ENCODE measurements around the gene SLC39A7. TPM values are rescaled to one million over a fixed set of nuclear protein-coding genes. Genes with fewer than 3 reads are reported as not detected.
A peak's percentile ranks its signal among the peaks of the same experiment; 100 is the strongest.

The SLC39A7 gene, protein sequence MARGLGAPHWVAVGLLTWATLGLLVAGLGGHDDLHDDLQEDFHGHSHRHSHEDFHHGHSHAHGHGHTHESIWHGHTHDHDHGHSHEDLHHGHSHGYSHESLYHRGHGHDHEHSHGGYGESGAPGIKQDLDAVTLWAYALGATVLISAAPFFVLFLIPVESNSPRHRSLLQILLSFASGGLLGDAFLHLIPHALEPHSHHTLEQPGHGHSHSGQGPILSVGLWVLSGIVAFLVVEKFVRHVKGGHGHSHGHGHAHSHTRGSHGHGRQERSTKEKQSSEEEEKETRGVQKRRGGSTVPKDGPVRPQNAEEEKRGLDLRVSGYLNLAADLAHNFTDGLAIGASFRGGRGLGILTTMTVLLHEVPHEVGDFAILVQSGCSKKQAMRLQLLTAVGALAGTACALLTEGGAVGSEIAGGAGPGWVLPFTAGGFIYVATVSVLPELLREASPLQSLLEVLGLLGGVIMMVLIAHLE
- 127 and 229 TPM in 2 replicates for total RNA-seq (2016; rRNA removed; fragmentation: Illumina TruSeq; extraction: Trizol)
- 25.4 and 28.2 TPM in 2 replicates for total RNA-seq (2016; cell fraction: cytosol; rRNA removed; fragmentation: Illumina TruSeq; extraction: Trizol; ENCODE audit: low read depth)
- 117 and 245 TPM in 2 replicates for total RNA-seq (2016; cell fraction: insoluble cytoplasmic fraction; rRNA removed; fragmentation: Illumina TruSeq; extraction: Trizol)
- total RNA-seq (2016; cell fraction: membrane; rRNA removed; fragmentation: Illumina TruSeq; extraction: Trizol) = 69.2 and 73.5 TPM in 2 replicates
- 168 and 183 TPM in 2 replicates for total RNA-seq (2016; cell fraction: nucleus; rRNA removed; fragmentation: Illumina TruSeq; extraction: Trizol)
- polyA plus RNA-seq (2011; rRNA removed) = 142 and 181 TPM in 2 replicates
- polyA plus RNA-seq (2011; cell fraction: cytosol; rRNA removed) = 156 and 173 TPM in 2 replicates
- polyA plus RNA-seq (2011; cell fraction: nucleus; rRNA removed) = 155 and 160 TPM in 2 replicates
- polyA plus RNA-seq (2012) = 179 and 194 TPM in 2 replicates
- 25.6 and 28.5 TPM in 2 replicates for polyA plus RNA-seq (2016; cell fraction: cytosol; fragmentation: Illumina TruSeq; extraction: Trizol; ENCODE audit: low read depth)
- 134 and 143 TPM in 2 replicates for polyA plus RNA-seq (2016; cell fraction: insoluble cytoplasmic fraction; fragmentation: Illumina TruSeq; extraction: Trizol; ENCODE audit: low read depth)
- 52.6 and 58.2 TPM in 2 replicates for polyA plus RNA-seq (2016; cell fraction: membrane; fragmentation: Illumina TruSeq; extraction: Trizol; ENCODE audit: low read depth)
- 338 and 345 TPM in 2 replicates for polyA plus RNA-seq (2016; cell fraction: nucleus; fragmentation: Illumina TruSeq; extraction: Trizol; ENCODE audit: insufficient read depth, low read depth)
- polyA minus RNA-seq (2011; rRNA and poly(A)+ RNA removed; ENCODE audit: low replicate concordance) = 85.7 and 161 TPM in 2 replicates
- 54.5 and 56.6 TPM in 2 replicates for polyA minus RNA-seq (2011; cell fraction: cytosol; rRNA and poly(A)+ RNA removed)
- polyA minus RNA-seq (2011; cell fraction: nucleus; rRNA and poly(A)+ RNA removed) = 68.1 and 69.5 TPM in 2 replicates
- percentile 98 among the genes with signal in this experiment for Bru-seq, nascent RNA
- BruChase-seq, experiment 1, labeled RNA remaining after a 6-hour chase = percentile 100 among the genes with signal in this experiment
- percentile 99 among the genes with signal in this experiment for BruChase-seq, experiment 2, labeled RNA remaining after a 2-hour chase
- long read RNA-seq, experiment 1, transcript SLC39A7-201 (8 exons, 2,153 nt) = major isoform, 18 of 59 reads
- long read RNA-seq, experiment 1, transcript SLC39A7-202 (7 exons, 2,409 nt) = minor isoform, 8 of 59 reads
- long read RNA-seq, experiment 1, partial matches to known transcripts = 30 of 59 reads
- long read RNA-seq, experiment 1, other reads (novel, unspliced or antisense) = 3 of 59 reads
- long read RNA-seq, experiment 2, transcript SLC39A7-201 (8 exons, 2,153 nt) = minor isoform, 91 of 436 reads
- long read RNA-seq, experiment 2, transcript SLC39A7-202 (7 exons, 2,409 nt) = major isoform, 160 of 436 reads
- long read RNA-seq, experiment 2, transcript SLC39A7-204 (4 exons, 1,410 nt) = minor isoform, 17 of 436 reads
- long read RNA-seq, experiment 2, partial matches to known transcripts = 140 of 436 reads
- long read RNA-seq, experiment 2, other reads (novel, unspliced or antisense) = 28 of 436 reads

DNA sequence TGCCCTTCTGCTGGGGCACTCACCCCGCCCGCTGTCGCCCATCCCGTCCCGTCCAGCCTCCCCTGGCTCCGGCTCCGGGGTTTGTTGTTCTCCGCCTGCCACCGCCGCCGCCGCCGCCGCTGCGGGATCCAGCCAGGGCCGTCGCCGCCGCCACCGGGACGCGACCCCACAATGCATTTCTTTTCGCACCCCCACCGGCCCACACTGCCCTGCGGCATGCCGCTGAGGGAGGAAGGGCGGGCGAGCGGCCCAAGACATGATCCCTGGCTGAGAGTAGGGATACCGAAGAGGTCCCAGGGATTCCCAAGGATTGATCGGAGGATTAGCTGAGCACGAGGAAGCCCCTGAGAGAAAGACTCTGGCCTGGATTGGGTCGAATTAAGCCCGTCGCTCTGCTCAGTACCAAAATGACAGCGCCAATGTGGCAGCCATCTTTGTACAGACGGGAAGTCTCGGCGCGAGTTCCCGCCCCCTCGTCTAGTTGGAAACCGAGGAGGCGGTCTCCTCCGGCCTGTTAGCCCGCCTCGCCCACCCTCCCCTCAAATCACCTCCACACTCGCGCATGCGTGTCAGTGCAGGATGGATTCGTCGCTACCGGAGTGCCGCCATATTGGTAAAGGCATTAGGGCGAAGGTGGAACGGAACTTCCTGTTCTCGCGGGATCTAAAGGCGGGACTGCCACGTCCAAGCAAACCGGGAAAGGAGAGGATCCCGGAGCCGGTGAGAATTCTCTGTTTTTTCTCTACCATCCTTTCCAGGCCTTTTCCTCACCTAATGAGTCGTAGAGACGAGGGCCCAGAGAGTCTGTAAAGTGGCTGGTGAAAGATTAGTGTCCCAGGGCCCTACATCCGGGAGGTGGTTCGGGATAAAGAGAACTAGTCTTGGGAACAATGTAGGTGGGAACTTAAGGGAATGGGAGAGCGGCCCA, at the start of gene SLC39A7, which contains the start of gene RXRB:
SLC39A7 (plus strand) TSS at position 649 of the 928 bp plus-strand sequence. CDS start 379 bp downstream, outside the sequence.
RXRB (minus strand) TSS at position 447 of the 928 bp plus-strand sequence; CDS start at position 258, 189 bp downstream.
- H3K4me1 ChIP-seq (ENCODE audit: insufficient read depth, low read length) = peaks cover 66% of the 10 kb centered on the region
- peak within 1 kb of the TSS; percentile 99 for H3K4me2 ChIP-seq (ENCODE audit: low read depth, low read length)
- H3K36me3 ChIP-seq (replicated peaks in 1 of 2; ENCODE audit: control insufficient read depth in 1 of 2, insufficient read depth in 2 of 2, low read length in 2 of 2) = peaks cover 18 to 42% of the 10 kb centered on the region in 2 experiments
- no peaks in the 10 kb centered on the region for H3K9me3 ChIP-seq (ENCODE audit: low read length)
- peak within 1 kb of the TSS; percentile 99 for H3K27ac ChIP-seq (ENCODE audit: extremely low read length, insufficient read depth, low read length)
- POLR2A ChIA-PET = interaction anchor here (0.7 to 4.1 kb wide), 20 partner anchors 9 to 1005 kb away, joined by 3 to 69 read pairs (median 6); partner anchors contain the start of genes B3GALT4, BRD2, PFDN6 and RGL2
- CTCF ChIA-PET (ENCODE audit: low intra/inter-chr PET ratio, low total read pairs) = interaction anchor here (1.4 kb wide), 1 partner anchor 48 kb away, joined by 4 read pairs; no protein-coding TSS in a partner anchor
- BruUV-seq (replicated peaks) = no TSS peak
- H2AFZ ChIP-seq (ENCODE audit: low read length) = no peak within 1 kb of the TSS
- peaks cover 0 to 4% of the 10 kb centered on the region in 2 experiments; a peak in 1 of 5 replicates for H3K27me3 ChIP-seq (ENCODE audit: control insufficient read depth in 1 of 2, insufficient read depth in 2 of 2, low read length in 2 of 2)
- H3K9ac ChIP-seq (ENCODE audit: insufficient read depth, low read depth, low read length) = peak within 1 kb of the TSS; percentile 99
- H4K20me1 ChIP-seq (ENCODE audit: insufficient read depth, low read length) = peaks cover 29% of the 10 kb centered on the region
- peak; percentile 84 for FAIRE-seq
- WGBS (ENCODE audit: low lambda C conversion rate) = under 1% methylated on average over 29 of the region's 68 CpGs
- in situ Hi-C loops (cut with HindIII; ENCODE audit: extremely low pct_ligation_motif_present, low pct_unique_long_range_greater_than_20kb) = loop anchor here (5.0 to 10.0 kb wide), 3 partner anchors 47 to 214 kb away; partner anchors contain the start of genes CUTA, PHF1 and RGL2
- peak; percentile 100 for DNase-seq (ENCODE audit: low spot score)
- H3K79me2 ChIP-seq (ENCODE audit: insufficient read depth, low read length) = peaks cover 44% of the 10 kb centered on the region
- peak within 1 kb of the TSS; percentile 87 to 93 (median 93) for H3K4me3 ChIP-seq (replicated peaks in 1 of 3; ENCODE audit: insufficient read depth in 1 of 3, low read depth in 2 of 3, low read length in 3 of 3)
- intact Hi-C loops (cut with micrococcal nuclease; ENCODE audit: unreplicated experiment) = loop anchor here (1.0 to 2.0 kb wide), 3 partner anchors 48 to 99 kb away; partner anchors contain the start of gene VPS52
- peak; percentile 48 for ATAC-seq
- no peak for TF ChIP-seq IKZF4 (CRISPR knock-in tag; IDR thresholded peaks at IDR 0.05; ENCODE audit: borderline replicate concordance, low read depth, not compliant biosample characterization)
- TF ChIP-seq MIER2 (CRISPR knock-in tag; IDR thresholded peaks at IDR 0.05) = peak; percentile 57; the same call in 1 of the 2 replicates
- TF ChIP-seq KMT2A (CRISPR knock-in tag; IDR thresholded peaks at IDR 0.05) = peak; percentile 83
- no peak; the same call in 1 of the 2 replicates for TF ChIP-seq NFE2 (CRISPR knock-in tag; IDR thresholded peaks at IDR 0.05)
- TF ChIP-seq KAT8 (CRISPR knock-in tag; IDR thresholded peaks at IDR 0.05) = peak; percentile 92
- peak; percentile 45; the same call in 1 of the 2 replicates for TF ChIP-seq KDM1A (CRISPR knock-in tag; IDR thresholded peaks at IDR 0.05)
- TF ChIP-seq ZNF644 (CRISPR knock-in tag; IDR thresholded peaks at IDR 0.05; ENCODE audit: low read depth) = peak; percentile 92
- no peak for TF ChIP-seq KDM6A (CRISPR knock-in tag; IDR thresholded peaks at IDR 0.05; ENCODE audit: low read depth)
- peak; percentile 38 for TF ChIP-seq DNMT1 (CRISPR knock-in tag; IDR thresholded peaks at IDR 0.05)
- peak; percentile 64; the same call in 1 of the 2 replicates for TF ChIP-seq SP5 (CRISPR knock-in tag; IDR thresholded peaks at IDR 0.05; ENCODE audit: borderline replicate concordance, low read depth)
- TF ChIP-seq MAFF (IDR thresholded peaks at IDR 0.05; ENCODE audit: low read depth, low read length) = no peak
- peak; percentile 5 for TF ChIP-seq RELA (CRISPR knock-in tag; IDR thresholded peaks at IDR 0.05)
- peak; percentile 51; the same call in 1 of the 2 replicates for TF ChIP-seq ARNTL (CRISPR knock-in tag; IDR thresholded peaks at IDR 0.05)
- peak; percentile 3; the same call in 1 of the 2 replicates for TF ChIP-seq RARA (CRISPR knock-in tag; IDR thresholded peaks at IDR 0.05)
- peak; percentile 92 for TF ChIP-seq KDM5B (CRISPR knock-in tag; IDR thresholded peaks at IDR 0.05; ENCODE audit: borderline replicate concordance)
